Muscle of leg (tissue), 16 donors: Measurements from ENCODE around the gene IFNG-AS1. TPM values are rescaled to one million over a fixed set of nuclear protein-coding genes. Genes with fewer than 3 reads are reported as not detected.

Experiments used
- DNase-seq: peaks from one replicate; pipeline ENCODE4 v3.0.0; 2013
- H3K27ac ChIP-seq: one replicate; pipeline ENCODE4 v1.5.1; 2013; ENCODE audit warnings: mild to moderate bottlenecking, low read length, control low read depth
- H3K27me3 ChIP-seq: one replicate; pipeline ENCODE4 v1.6.1; 2013; ENCODE audit warnings: low read length; ENCODE audit not compliant: control insufficient read depth, insufficient read depth
- H3K36me3 ChIP-seq: one replicate; pipeline ENCODE4 v1.6.1; 2013; ENCODE audit warnings: low read length; ENCODE audit not compliant: control insufficient read depth, insufficient read depth
- H3K4me1 ChIP-seq: one replicate; pipeline ENCODE4 v1.6.1; 2013; ENCODE audit warnings: low read length; ENCODE audit not compliant: control insufficient read depth, insufficient read depth
- H3K4me3 ChIP-seq: one replicate; pipeline ENCODE4 v1.5.1; 2013; ENCODE audit warnings: low read length, control low read depth
- H3K9me3 ChIP-seq: replicated peaks from 2 replicates; pipeline ENCODE4 v1.6.1; 2013; ENCODE audit warnings: low read depth, low read length; ENCODE audit not compliant: control insufficient read depth
- WGBS: methylation state at CpG from one replicate; pipeline ENCODE4 v1.1.5; 2013; ENCODE audit warnings: missing lambda C conversion rate; ENCODE audit not compliant: insufficient coverage; 5-methylcytosine and 5-hydroxymethylcytosine counted together
- long read RNA-seq, 11 donors: transcript quantifications; one replicate each; lab custom pipeline, GENCODE V29; 2026
- polyA plus RNA-seq, 8 donors: library from polyadenylated mRNA; unstranded; fragments of 120-200 nt; gene quantifications; one replicate each; pipeline versions ENCODE4 v1.2.1 to v1.2.3, GENCODE V29; 2013; ENCODE audit warnings: inconsistent platforms in 1 of 8, low replicate concordance in 1 of 8; ENCODE audit not compliant: insufficient read length in 8 of 8, insufficient read depth in 1 of 8
- total RNA-seq: library from RNA; stranded (reverse); fragments of 120-200 nt; gene quantifications from one replicate; pipeline ENCODE4 v1.2.4, GENCODE V29; 2013

IFNG-AS1 gene
- total RNA-seq (0.31 TPM), polyA plus RNA-seq (under 1 TPM in 7 of 8 donors, not detected in 1; 0.12 to 0.80 (median 0.31) TPM)
- long read RNA-seq, donor 1, result 0 reads
- long read RNA-seq, donor 2, result 0 reads
- long read RNA-seq, donor 3, result 0 reads
- long read RNA-seq, donor 4, result 0 reads
- long read RNA-seq, donor 5, result 0 reads
- long read RNA-seq, donor 6, result 0 reads
- long read RNA-seq, donor 7, result 0 reads
- long read RNA-seq, donor 8, result 0 reads
- long read RNA-seq, donor 9, result 0 reads
- long read RNA-seq, donor 10, result 0 reads
- long read RNA-seq, donor 11, result 0 reads

DNA sequence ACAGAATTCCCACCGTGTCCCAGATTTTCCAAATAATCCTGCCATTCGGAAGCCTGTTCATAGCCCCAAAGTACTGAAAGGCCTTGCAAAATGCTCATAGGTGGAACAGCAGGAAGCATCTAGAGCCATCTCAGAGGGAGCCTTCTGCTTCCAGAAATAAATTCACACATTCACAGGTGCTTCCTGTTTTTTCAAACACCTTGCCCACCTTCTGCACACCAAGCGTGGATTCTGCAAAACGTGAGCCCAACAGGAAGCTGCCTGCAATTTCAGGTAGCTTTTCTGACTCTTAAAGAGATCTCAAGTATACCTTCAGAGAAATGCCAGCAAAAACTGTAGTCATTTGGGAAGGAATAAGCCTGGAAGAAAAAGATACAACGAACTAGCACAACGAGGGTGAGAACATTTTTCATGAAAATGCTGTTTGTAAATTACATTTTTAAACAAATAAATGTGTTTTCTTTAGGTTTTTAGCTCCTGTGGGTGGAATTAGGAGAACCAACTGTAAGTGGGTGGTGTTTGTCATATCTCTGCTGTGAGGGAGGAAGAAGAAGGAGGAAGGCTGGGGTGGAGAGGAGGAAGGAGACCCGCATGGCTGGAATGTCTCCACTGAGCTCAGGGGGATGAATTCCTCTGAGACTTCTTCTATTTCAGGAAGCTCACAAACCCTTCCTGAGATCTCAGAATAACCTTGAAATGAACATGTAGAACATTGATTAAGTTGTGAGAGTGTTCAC is at the start of gene IFNG-AS1:
Gene IFNG-AS1 (plus strand): TSS at position 264 of the 737 bp plus-strand sequence.
- H3K27me3 ChIP-seq, result no peaks in the 10 kb centered on the region
- no peak within 1 kb of the TSS for H3K27ac ChIP-seq
- H3K36me3 ChIP-seq, result no peaks in the 10 kb centered on the region
- 64% methylated on average over 2 of the region's 7 CpGs for WGBS
- no peak within 1 kb of the TSS for H3K4me3 ChIP-seq
- no peak for DNase-seq
- H3K4me1 ChIP-seq, result no peaks in the 10 kb centered on the region
- no peaks in the 10 kb centered on the region for H3K9me3 ChIP-seq

DNA sequence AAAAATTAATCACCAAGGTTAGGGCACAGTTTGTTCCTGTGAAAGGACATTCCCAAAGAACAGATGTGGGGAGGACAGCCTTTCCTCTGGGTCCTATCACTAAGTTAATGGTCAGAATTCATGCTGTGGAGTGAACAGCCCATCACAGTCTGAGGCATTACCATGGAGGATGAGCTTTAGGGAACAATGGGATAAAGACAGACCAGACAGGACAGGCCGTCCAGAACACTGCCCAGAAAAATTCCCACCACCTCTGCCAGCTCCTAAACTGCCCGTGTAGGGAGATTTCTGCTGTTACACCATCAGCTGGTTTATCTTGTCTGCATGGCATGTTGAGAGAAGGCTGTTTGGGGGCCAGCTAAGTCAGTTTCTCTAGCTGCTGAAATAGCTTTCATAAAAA is 49.6 kb upstream of the IFNG-AS1 start:
- no CpG with 5 or more reads among the region's 2 CpGs for WGBS
- H3K36me3 ChIP-seq, result no peaks in the 10 kb centered on the region
- H3K4me3 ChIP-seq, result no peak overlapping the region
- no peaks in the 10 kb centered on the region for H3K9me3 ChIP-seq
- peaks cover 14% of the 10 kb centered on the region for H3K4me1 ChIP-seq
- no peaks in the 10 kb centered on the region for H3K27me3 ChIP-seq
- H3K27ac ChIP-seq, result peak overlapping the region; percentile 31
- peak; percentile 63 for DNase-seq

DNA sequence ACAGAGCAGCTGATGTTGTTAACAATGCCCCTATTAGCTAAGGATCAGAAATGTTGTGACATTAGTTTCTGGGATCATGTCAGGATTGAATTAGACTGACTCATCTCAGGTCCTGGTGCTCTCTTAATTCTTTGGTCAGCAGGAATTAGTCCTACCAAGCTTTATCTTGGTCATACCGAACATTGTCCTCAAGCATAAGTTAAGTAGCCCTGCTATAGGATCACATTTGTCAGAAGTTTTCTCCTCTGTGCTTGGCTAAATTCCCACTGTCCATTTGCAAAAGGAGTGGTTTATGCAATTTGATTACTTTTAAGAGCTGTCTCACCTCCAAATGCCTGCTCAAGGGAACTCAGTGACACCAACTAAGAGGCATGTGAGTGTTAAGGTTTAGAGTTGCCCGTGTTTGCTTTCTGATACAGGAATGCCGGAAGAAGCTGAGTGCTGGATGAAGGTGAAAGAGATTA is 48.4 kb upstream of the IFNG-AS1 start:
- H3K4me1 ChIP-seq, result peaks cover 14% of the 10 kb centered on the region
- H3K27me3 ChIP-seq, result no peaks in the 10 kb centered on the region
- 17% methylated on average over 2 of the region's 3 CpGs for WGBS
- peak; percentile 35 for DNase-seq
- no peaks in the 10 kb centered on the region for H3K36me3 ChIP-seq
- no peaks in the 10 kb centered on the region for H3K9me3 ChIP-seq
- H3K27ac ChIP-seq, result peak overlapping the region; percentile 69
- H3K4me3 ChIP-seq, result no peak overlapping the region

DNA sequence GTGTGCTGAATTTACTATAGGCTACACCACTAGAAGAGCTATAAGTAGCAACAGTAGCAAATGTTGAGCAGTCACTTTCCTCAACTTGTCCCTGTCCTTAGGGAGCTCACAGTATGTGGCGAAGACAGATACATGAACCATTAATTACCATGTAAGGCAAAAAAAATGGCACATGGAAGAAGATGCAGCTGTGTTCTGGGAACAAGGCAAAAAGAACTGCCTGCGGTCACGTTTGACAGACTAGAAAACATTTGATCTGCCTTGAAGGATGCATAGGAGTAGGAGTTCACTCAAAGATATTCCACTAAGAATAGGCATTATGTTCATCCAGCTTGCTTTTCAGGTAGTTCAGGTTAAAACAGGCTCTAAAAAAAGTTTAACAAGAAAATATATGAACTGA is 46.5 kb upstream of the IFNG-AS1 start:
- Histone ChIP-seq H3K36me3 (no peaks in the 10 kb centered on the region), H3K4me3 (no peak overlapping the region), H3K9me3 (no peaks in the 10 kb centered on the region), H3K27ac (peak overlapping the region; percentile 73), H3K4me1 (peaks cover 14% of the 10 kb centered on the region), H3K27me3 (no peaks in the 10 kb centered on the region)
- no CpG with 5 or more reads among the region's 3 CpGs for WGBS
- DNase-seq, result peak; percentile 50

DNA sequence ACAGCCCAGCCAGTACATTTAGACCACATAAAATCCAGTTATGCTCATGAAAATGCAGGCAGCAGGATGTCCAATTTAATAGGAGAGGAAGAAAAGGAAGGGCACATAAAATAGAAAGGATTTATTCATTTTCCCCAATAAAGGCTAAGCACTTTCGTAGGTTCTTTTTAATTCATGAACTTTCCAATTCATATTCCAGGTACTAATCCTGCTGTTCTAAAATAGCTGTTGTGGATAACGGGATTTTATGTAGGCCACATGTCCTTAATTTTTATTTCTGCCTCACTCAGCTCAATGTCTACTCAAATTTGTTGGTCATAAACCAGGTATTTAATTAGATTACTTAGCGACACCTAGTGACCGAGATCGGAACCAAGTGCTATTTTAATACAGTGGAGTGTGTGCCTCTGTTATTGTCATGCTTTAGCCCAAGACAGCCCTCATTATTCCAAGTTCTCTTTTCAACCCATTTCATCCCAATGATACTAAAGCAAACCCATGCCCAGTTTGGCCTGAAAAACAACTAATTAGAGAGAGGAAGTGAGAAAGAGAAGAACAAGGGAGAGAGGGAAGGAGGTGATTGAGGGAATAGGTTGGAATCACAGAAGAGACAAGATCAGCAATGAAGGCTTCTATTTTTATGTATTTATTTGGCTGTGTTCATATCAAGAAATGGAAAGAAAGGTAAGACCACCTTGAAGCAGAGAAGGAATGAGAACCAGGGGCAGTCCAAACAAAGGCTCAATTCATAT is 45.9 kb upstream of the IFNG-AS1 start:
- no CpG with 5 or more reads among the region's 5 CpGs for WGBS
- H3K9me3 ChIP-seq, result no peaks in the 10 kb centered on the region
- peak overlapping the region; percentile 73 for H3K27ac ChIP-seq
- H3K4me1 ChIP-seq, result peaks cover 14% of the 10 kb centered on the region
- H3K27me3 ChIP-seq, result no peaks in the 10 kb centered on the region
- no peaks in the 10 kb centered on the region for H3K36me3 ChIP-seq
- peak; percentile 89 for DNase-seq
- H3K4me3 ChIP-seq, result no peak overlapping the region

DNA sequence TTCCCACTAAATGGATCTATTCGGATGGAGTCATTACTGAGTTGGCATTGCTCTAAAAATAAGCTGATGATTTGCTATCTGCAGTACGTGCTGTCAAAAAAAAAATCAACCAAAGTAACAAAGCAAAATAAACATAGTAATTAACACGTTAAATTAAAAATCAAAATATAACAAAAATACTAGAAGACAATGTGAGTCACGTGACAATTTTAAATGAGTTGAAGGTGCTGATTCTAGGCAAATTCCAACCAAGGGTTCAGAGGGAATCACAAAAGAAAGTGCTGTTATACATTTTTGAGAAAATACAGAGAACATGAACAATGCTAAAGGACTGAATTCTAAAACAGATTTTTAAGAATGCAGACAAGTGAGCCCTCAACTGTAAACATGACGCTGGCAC is 45.2 kb upstream of the IFNG-AS1 start:
- Histone ChIP-seq H3K27me3 (no peaks in the 10 kb centered on the region), H3K4me1 (peaks cover 12% of the 10 kb centered on the region), H3K4me3 (no peak overlapping the region), H3K27ac (no peak overlapping the region), H3K36me3 (no peaks in the 10 kb centered on the region), H3K9me3 (no peaks in the 10 kb centered on the region)
- 92% methylated on average over 1 of the region's 5 CpGs for WGBS
- DNase-seq, result no peak

DNA sequence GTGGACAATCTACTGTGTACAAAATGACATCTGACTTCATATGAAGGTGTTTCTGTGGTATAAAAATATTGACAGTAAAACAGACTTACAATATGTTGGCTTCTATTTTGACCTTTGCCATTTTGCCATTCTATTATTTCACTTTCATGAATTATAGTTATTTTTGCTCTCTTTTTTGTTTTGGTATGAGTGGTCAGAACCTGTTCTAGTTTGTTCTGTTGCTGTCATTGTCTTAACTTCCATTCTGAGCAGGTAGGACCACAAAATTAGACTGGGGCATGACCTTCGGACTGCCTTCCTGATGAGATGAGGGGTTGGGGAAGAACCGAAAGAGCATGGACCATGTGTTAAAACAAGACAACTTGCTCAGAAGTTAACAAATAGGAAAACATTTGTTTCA is 36.5 kb upstream of the IFNG-AS1 start:
- Histone ChIP-seq H3K4me3 (no peak overlapping the region), H3K27me3 (no peaks in the 10 kb centered on the region), H3K36me3 (no peaks in the 10 kb centered on the region), H3K9me3 (no peaks in the 10 kb centered on the region), H3K4me1 (peaks cover 2% of the 10 kb centered on the region), H3K27ac (no peak overlapping the region)
- no peak for DNase-seq
- 94% methylated on average over 2 of the region's 2 CpGs for WGBS

DNA sequence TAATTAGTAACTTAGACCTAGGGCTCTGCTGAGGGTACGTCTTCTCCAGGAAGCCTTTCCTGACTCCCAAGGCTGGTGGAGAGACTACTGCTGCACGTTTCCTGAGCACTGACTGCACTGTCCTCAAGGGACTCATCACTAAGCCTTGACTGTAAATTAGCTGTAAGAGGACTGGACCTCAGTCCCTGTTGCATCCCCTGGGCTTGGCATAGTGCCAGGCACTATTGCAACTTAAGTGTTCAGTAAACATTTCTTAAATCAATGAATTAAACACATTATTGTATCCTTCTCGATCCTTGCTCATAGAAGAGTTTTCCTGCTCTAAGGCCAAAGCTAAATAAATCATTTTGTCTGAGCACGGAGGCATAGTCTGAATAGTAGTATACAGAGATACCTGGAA is 31.9 kb upstream of the IFNG-AS1 start:
- peak; percentile 24 for DNase-seq
- H3K9me3 ChIP-seq, result no peaks in the 10 kb centered on the region
- peaks cover 2% of the 10 kb centered on the region for H3K4me1 ChIP-seq
- WGBS, result 30% methylated on average over 2 of the region's 4 CpGs
- no peak overlapping the region for H3K27ac ChIP-seq
- H3K27me3 ChIP-seq, result no peaks in the 10 kb centered on the region
- H3K4me3 ChIP-seq, result no peak overlapping the region
- H3K36me3 ChIP-seq, result no peaks in the 10 kb centered on the region

DNA sequence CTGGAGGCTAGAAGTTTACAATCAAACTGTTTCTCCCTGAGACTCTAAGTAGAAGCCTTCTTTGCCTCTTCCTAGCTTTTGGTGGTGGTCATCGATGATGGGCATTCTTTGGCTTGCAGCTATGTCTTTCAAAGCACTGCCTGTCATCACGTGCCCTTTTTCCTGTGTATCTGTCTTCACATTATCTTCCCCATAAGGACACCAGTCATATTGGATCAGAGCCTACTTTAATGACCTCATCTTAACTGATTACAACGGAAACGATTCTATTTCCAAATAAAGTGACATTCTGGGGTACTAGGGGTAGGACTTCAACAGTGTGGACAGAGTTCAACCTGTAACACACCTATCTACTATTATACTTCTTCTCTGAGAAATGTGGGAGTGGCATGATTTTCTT is 31.1 kb upstream of the IFNG-AS1 start:
- Histone ChIP-seq H3K27ac (no peak overlapping the region), H3K27me3 (no peaks in the 10 kb centered on the region), H3K4me1 (peaks cover 2% of the 10 kb centered on the region), H3K36me3 (no peaks in the 10 kb centered on the region), H3K9me3 (no peaks in the 10 kb centered on the region), H3K4me3 (no peak overlapping the region)
- no peak for DNase-seq
- WGBS, result 67% methylated on average over 2 of the region's 4 CpGs

DNA sequence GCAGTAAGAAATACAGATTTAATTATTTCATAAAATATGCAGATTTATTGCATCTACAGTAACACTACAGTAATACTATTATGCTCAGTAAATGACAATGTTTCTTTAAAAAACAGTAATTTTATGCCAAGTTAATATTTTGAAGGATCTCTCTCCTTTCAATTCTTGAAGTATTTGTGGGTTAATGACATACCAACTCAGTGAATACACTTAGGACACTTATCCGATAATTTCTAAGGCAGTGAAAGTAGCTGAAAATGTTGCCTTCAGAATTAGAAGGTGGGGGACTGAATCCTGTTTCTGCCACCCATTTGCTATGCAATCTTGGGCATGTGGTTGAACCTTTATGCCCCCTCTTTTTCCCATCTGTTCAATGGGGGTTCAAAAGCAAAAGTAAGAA is 24.8 kb upstream of the IFNG-AS1 start:
- no peaks in the 10 kb centered on the region for H3K9me3 ChIP-seq
- H3K36me3 ChIP-seq, result no peaks in the 10 kb centered on the region
- H3K4me3 ChIP-seq, result no peak overlapping the region
- no peaks in the 10 kb centered on the region for H3K27me3 ChIP-seq
- H3K4me1 ChIP-seq, result no peaks in the 10 kb centered on the region
- no peak for DNase-seq
- no peak overlapping the region for H3K27ac ChIP-seq
- whole genome bisulfite sequencing, result no CpG with 5 or more reads among the region's 1 CpG
